OCI-LY3 (cell line): ENCODE measurements around the gene ARMC8.

Experiments used
- CTCF ChIP-seq: fragments of 200-600, 300-600 bp; sonication (generic); IDR thresholded peaks from 2 replicates; pipeline ENCODE4 v1.5.1; 2014; ENCODE audit warnings: antibody characterized with exemption, low read length, low read depth
- EZH2phosphoT487 ChIP-seq: fragments of 200-600 bp; shearing (Covaris generic); IDR thresholded peaks from 2 replicates; pipeline ENCODE4 v1.6.1; 2018; ENCODE audit warnings: antibody characterized with exemption, mixed run types, low read depth

GRCh38 chr3:138271189-138271794 lies 84.2 kb downstream of the ARMC8 start:
- TF ChIP-seq CTCF (no peak), EZH2phosphoT487 (no peak)
